ENCODE results near the gene AIM2. TPM values are rescaled to one million over a fixed set of nuclear protein-coding genes. Genes with fewer than 3 reads are reported as not detected.

The AIM2 gene
- total and polyA plus RNA-seq, 2 of the 13 experiments (the other 11 are each of a cell fraction or from before 2014, with no cell fraction given), result not detected

DNA sequence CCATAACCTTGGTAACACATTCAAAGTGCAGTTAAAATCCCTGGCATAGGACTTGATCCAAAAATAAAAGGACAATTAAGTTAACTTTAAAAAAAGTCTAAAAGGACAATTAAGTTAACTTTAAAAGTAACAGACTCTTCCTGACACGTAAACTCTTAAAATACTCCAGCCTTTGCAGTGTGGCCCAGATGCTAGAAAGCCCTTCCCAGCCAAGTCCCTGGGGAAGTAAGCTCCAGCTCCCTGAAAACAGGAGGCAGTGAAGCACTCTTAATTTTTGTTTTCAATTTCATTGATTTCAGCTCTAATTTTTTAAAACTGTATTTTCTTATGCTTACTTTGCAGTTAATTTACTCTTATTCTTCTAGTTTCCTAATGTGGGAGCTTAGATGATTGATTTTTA, 5.1 kb upstream of the AIM2 start:
- Histone ChIP-seq H3K4me3 (replicated peaks in 1 of 3; ENCODE audit: insufficient read depth in 1 of 3, low read depth in 2 of 3, low read length in 3 of 3) (no peak overlapping the region), H3K79me2 (ENCODE audit: insufficient read depth, low read length) (no peaks in the 10 kb centered on the region), H3K27me3 (ENCODE audit: control insufficient read depth in 1 of 2, insufficient read depth in 2 of 2, low read length in 2 of 2) (no peaks in the 10 kb centered on the region; a peak in 2 of 5 replicates), H3K4me2 (ENCODE audit: low read depth, low read length) (no peak overlapping the region), H3K36me3 (replicated peaks in 1 of 2; ENCODE audit: control insufficient read depth in 1 of 2, insufficient read depth in 2 of 2, low read length in 2 of 2) (no peaks in the 10 kb centered on the region), H2AFZ (ENCODE audit: low read length) (no peak overlapping the region), H3K9ac (ENCODE audit: insufficient read depth, low read depth, low read length) (no peak overlapping the region), H3K27ac (ENCODE audit: extremely low read length, insufficient read depth, low read length) (no peak overlapping the region), H3K9me3 (ENCODE audit: low read length) (no peaks in the 10 kb centered on the region), H3K4me1 (ENCODE audit: insufficient read depth, low read length) (no peaks in the 10 kb centered on the region), H4K20me1 (ENCODE audit: insufficient read depth, low read length) (no peaks in the 10 kb centered on the region)
- no peak for TF ChIP-seq POLR2AphosphoS2 (IDR thresholded peaks at IDR 0.05; ENCODE audit: low read depth, low read length)
- no peak for TF ChIP-seq ZNF501 (CRISPR knock-in tag; IDR thresholded peaks at IDR 0.05)
- no peak for TF ChIP-seq ZNF878 (CRISPR knock-in tag; IDR thresholded peaks at IDR 0.05)
- no peak for TF ChIP-seq TCF7L2 (IDR thresholded peaks at IDR 0.05; ENCODE audit: low read depth, low read length)
- TF ChIP-seq ZNF331 (CRISPR knock-in tag; IDR thresholded peaks at IDR 0.05), result no peak
- TF ChIP-seq PRMT3 (CRISPR knock-in tag; IDR thresholded peaks at IDR 0.05; ENCODE audit: borderline replicate concordance, low read depth), result no peak
- TF ChIP-seq KDM2A (CRISPR knock-in tag; IDR thresholded peaks at IDR 0.05; ENCODE audit: borderline replicate concordance, low read depth), result no peak
- no peak for TF ChIP-seq ZNF615 (CRISPR knock-in tag; IDR thresholded peaks at IDR 0.05; ENCODE audit: borderline replicate concordance)
- TF ChIP-seq, protein P1, sequence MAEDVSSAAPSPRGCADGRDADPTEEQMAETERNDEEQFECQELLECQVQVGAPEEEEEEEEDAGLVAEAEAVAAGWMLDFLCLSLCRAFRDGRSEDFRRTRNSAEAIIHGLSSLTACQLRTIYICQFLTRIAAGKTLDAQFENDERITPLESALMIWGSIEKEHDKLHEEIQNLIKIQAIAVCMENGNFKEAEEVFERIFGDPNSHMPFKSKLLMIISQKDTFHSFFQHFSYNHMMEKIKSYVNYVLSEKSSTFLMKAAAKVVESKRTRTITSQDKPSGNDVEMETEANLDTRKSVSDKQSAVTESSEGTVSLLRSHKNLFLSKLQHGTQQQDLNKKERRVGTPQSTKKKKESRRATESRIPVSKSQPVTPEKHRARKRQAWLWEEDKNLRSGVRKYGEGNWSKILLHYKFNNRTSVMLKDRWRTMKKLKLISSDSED (CRISPR knock-in tag; IDR thresholded peaks at IDR 0.05), result no peak
- TF ChIP-seq FOXK1 (CRISPR knock-in tag; IDR thresholded peaks at IDR 0.05; ENCODE audit: borderline replicate concordance, low read depth), result no peak
- TF ChIP-seq ZBTB3 (CRISPR knock-in tag; IDR thresholded peaks at IDR 0.05; ENCODE audit: borderline replicate concordance, low read depth), result no peak
- intact Hi-C loops (cut with micrococcal nuclease; ENCODE audit: unreplicated experiment), result no loop called here
- ATAC-seq, result no peak
- ChIA-PET POLR2A (no interaction called here), CTCF (ENCODE audit: low intra/inter-chr PET ratio, low total read pairs) (no interaction called here)
- DNase-seq (ENCODE audit: low spot score), result no peak
- no TSS peak for BruUV-seq (replicated peaks)
- in situ Hi-C loops (cut with HindIII; ENCODE audit: extremely low pct_ligation_motif_present, low pct_unique_long_range_greater_than_20kb), result no loop called here
- 6% methylated on average over 1 of the region's 1 CpG for WGBS (ENCODE audit: low lambda C conversion rate)
- FAIRE-seq, result no peak
